Renal cortex interstitium (tissue), 15 donors: ENCODE data around the gene CHIC2. TPM values are rescaled to one million over a fixed set of nuclear protein-coding genes. Genes with fewer than 3 reads are reported as not detected.
"Not testable (repeated sequence)": the region's sequence is repeated elsewhere in the genome, so short reads cannot be mapped to it uniquely, and the experiment has no call there.

Source experiments
- DNase-seq, 11 donors: peaks; one replicate each; pipeline ENCODE4 v3.0.0-alpha.2; 2013; ENCODE audit warnings: low read depth in 9 of 11, low spot score in 4 of 11; ENCODE audit errors: extremely low read depth in 1 of 11
- long read RNA-seq, 16 experiments: transcript quantifications; one replicate each; lab custom pipeline, GENCODE V29; 2026
- polyA plus RNA-seq, 3 donors: library from polyadenylated mRNA; unstranded; fragments of 120-200 nt; gene quantifications; one replicate each; pipeline ENCODE4 v1.2.1, GENCODE V29; 2013; ENCODE audit not compliant: insufficient read length in 3 of 3

CHIC2 gene
- 10 to 100 TPM; 27.4 to 37.5 (median 29.0) TPM for polyA plus RNA-seq
- long read RNA-seq, donor 1, transcript CHIC2-201 (6 exons, 1,194 nt) = major isoform, 14 of 15 reads
- long read RNA-seq, donor 1, partial matches to known transcripts = 0 of 15 reads
- long read RNA-seq, donor 1, other reads (novel, unspliced or antisense) = 0 of 15 reads
- long read RNA-seq, donor 2, transcript CHIC2-201 (6 exons, 1,194 nt) = major isoform, 12 of 13 reads
- long read RNA-seq, donor 2, partial matches to known transcripts = 0 of 13 reads
- long read RNA-seq, donor 2, other reads (novel, unspliced or antisense) = 0 of 13 reads
- long read RNA-seq, donor 3, transcript CHIC2-201 (6 exons, 1,194 nt) = major isoform, 24 of 26 reads
- long read RNA-seq, donor 3, partial matches to known transcripts = 0 of 26 reads
- long read RNA-seq, donor 3, other reads (novel, unspliced or antisense) = 0 of 26 reads
- long read RNA-seq, donor 4, transcript CHIC2-201 (6 exons, 1,194 nt) = major isoform, 11 of 12 reads
- long read RNA-seq, donor 4, partial matches to known transcripts = 0 of 12 reads
- long read RNA-seq, donor 4, other reads (novel, unspliced or antisense) = 0 of 12 reads
- long read RNA-seq, donor 5 = 0 reads
- long read RNA-seq, donor 6, transcript CHIC2-201 (6 exons, 1,194 nt) = major isoform, 8 of 8 reads
- long read RNA-seq, donor 6, partial matches to known transcripts = 0 of 8 reads
- long read RNA-seq, donor 6, other reads (novel, unspliced or antisense) = 0 of 8 reads
- long read RNA-seq, donor 7, transcript CHIC2-201 (6 exons, 1,194 nt) = major isoform, 18 of 19 reads
- long read RNA-seq, donor 7, partial matches to known transcripts = 0 of 19 reads
- long read RNA-seq, donor 7, other reads (novel, unspliced or antisense) = 0 of 19 reads
- long read RNA-seq, donor 8 = 0 reads
- long read RNA-seq, donor 9, transcript CHIC2-201 (6 exons, 1,194 nt) = major isoform, 13 of 13 reads
- long read RNA-seq, donor 9, partial matches to known transcripts = 0 of 13 reads
- long read RNA-seq, donor 9, other reads (novel, unspliced or antisense) = 0 of 13 reads
- long read RNA-seq, donor 10, transcript CHIC2-201 (6 exons, 1,194 nt) = major isoform, 14 of 14 reads
- long read RNA-seq, donor 10, partial matches to known transcripts = 0 of 14 reads
- long read RNA-seq, donor 10, other reads (novel, unspliced or antisense) = 0 of 14 reads
- long read RNA-seq, donor 11, transcript CHIC2-201 (6 exons, 1,194 nt) = major isoform, 9 of 10 reads
- long read RNA-seq, donor 11, partial matches to known transcripts = 0 of 10 reads
- long read RNA-seq, donor 11, other reads (novel, unspliced or antisense) = 0 of 10 reads
- long read RNA-seq, donor 12, transcript CHIC2-201 (6 exons, 1,194 nt) = major isoform, 7 of 7 reads
- long read RNA-seq, donor 12, partial matches to known transcripts = 0 of 7 reads
- long read RNA-seq, donor 12, other reads (novel, unspliced or antisense) = 0 of 7 reads
- long read RNA-seq, donor 13 = 0 reads
- long read RNA-seq, donor 14, transcript CHIC2-201 (6 exons, 1,194 nt) = major isoform, 12 of 15 reads
- long read RNA-seq, donor 14, partial matches to known transcripts = 0 of 15 reads
- long read RNA-seq, donor 14, other reads (novel, unspliced or antisense) = 0 of 15 reads
- long read RNA-seq, donor 15, partial matches to known transcripts = 0 of 2 reads
- long read RNA-seq, donor 15, other reads (novel, unspliced or antisense) = 0 of 2 reads
- long read RNA-seq, donor 16, transcript CHIC2-201 (6 exons, 1,194 nt) = major isoform, 42 of 46 reads
- long read RNA-seq, donor 16, partial matches to known transcripts = 0 of 46 reads
- long read RNA-seq, donor 16, other reads (novel, unspliced or antisense) = 0 of 46 reads

- DNase-seq = peak; percentile 59 to 94 (median 90)
Observed at GRCh38 chr4:54064317-54065111, at the start of gene CHIC2. CHIC2 (minus strand) TSS chr4:54064605; CDS start chr4:54064300, 305 bp downstream.

GRCh38 chr4:54113206-54113605 is 48.8 kb upstream of the CHIC2 start:
- not testable (repeated sequence) for DNase-seq

DNA sequence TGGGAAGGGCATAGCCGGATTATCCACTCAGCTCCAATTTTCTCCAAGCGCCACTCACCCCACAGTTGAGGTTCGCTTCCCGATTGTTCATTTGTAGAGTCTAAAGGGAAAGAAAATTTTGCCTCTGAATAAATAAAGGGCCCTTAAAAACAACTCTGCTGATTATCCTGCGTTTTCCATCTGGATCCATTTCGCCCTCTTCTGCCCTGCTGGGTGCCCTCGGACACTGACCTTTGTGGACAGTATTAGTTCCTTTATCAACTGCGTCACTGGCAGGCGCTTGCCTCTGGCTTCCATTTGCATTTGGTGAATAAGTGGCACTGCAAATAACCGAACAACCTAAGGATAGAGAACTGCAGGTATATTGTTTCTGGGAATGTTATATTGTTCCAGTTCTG is 45.6 kb upstream of the CHIC2 start:
- DNase-seq = no peak

DNA sequence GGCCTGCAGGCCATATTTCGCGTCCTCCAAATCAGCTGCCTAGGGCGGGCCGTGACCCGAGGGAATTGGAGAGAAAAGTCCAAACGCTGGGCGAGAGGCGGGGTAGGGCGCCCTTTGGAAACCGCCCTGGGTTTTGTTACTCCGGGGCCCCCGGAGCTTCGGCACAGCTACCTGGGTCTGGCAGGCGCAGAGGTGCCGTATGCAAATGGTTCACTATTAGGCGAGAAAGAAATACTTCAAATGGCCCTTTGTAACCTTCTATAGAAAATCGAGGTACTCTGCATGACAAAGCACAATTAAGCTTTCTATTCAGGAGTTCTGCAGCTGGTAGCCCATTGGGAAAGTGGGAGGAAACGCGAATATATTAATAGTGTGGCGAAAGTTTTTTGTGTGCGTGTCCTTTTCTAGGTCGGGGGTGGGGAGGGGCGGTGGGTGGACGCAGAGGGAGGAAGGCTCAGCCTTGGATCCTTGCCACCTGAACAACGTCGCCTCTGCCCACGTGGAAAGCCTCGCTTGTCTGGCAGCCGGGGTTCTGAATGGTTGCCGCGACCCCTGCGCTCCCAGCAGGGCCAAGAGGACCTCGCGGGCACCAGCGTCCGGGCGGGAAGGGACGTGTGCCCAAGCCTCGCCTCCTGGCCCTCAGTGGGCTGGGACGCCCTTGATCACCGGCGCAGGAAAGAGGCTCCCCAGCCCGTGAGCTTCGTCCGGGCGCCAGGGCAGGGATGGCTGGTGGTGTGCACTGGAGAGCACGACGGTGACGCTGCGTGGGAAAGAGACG is 45.0 kb upstream of the CHIC2 start:
- DNase-seq = no peak

GRCh38 chr4:54107951-54108748 is 43.7 kb upstream of the CHIC2 start:
- no peak for DNase-seq

DNA sequence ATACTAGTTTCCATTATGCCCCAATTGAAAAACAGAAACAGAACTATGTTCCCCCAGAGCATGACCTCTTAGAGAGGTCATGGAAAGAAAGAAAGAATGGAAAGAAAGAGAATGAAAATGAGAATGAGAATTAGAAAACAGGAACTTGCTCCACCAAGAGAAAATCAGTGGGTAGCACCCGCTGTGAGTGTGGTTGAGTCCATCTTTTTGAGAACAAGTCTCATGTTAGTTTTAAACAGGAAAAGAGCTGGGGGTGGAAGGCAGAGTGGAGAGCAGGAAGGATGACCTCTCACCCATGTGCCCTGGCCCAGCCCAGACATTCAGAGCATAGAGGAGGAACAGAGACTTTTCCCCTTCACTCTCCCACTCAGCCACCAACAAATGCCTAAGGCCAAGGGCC is 40.5 kb upstream of the CHIC2 start:
- no peak for DNase-seq

- no peak for DNase-seq
Observed at GRCh38 chr4:54103190-54103574, 38.8 kb upstream of the CHIC2 start.

DNA sequence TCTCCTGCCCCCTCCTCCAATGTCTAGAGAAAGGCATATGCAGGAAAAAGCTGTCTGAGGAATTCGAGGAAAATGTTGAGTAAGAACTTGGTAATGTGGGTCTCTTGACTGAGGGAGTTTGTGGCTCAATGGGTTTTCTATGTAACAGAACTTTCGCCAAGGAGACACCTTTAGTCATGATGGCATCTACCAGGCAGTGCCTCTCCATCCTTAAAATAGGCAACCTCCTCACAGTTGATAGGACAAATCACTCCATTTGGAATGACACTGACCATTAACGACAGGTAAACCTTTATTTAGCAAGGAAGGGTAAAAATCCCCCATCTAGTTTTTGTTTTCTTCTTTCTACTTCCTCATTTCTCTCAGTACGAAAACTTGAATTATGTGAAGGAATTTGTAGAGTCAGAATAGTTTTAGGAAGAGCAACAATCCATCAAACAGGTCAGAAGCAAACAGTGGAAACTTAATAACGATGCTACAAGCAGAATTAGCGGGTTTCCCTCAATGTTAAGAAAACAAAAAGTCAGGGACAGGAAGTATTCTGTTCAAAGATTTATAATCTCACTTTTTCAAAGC is 38.2 kb upstream of the CHIC2 start:
- no peak for DNase-seq

- DNase-seq = no peak
Observed at GRCh38 chr4:54101190-54102041, 37.0 kb upstream of the CHIC2 start.

- DNase-seq = no peak
Observed at GRCh38 chr4:54100595-54101189, 36.3 kb upstream of the CHIC2 start.

- no peak for DNase-seq
Observed at GRCh38 chr4:54099748-54100574, 35.6 kb upstream of the CHIC2 start, which contains the start of gene GSX2. GSX2 (plus strand) TSS chr4:54100163; CDS start chr4:54100345, 182 bp downstream.

GRCh38 chr4:54099287-54099747 is 34.9 kb upstream of the CHIC2 start:
- DNase-seq = no peak

- no peak for DNase-seq
Observed at GRCh38 chr4:54098375-54098774, 34.0 kb upstream of the CHIC2 start.
